ENCODE results near the gene ANKRD13B. TPM values are rescaled to one million over a fixed set of nuclear protein-coding genes. Genes with fewer than 3 reads are reported as not detected.

ANKRD13B gene
- total RNA-seq, 2 donors from 2014 or later = 2.2 to 2.6 TPM

DNA sequence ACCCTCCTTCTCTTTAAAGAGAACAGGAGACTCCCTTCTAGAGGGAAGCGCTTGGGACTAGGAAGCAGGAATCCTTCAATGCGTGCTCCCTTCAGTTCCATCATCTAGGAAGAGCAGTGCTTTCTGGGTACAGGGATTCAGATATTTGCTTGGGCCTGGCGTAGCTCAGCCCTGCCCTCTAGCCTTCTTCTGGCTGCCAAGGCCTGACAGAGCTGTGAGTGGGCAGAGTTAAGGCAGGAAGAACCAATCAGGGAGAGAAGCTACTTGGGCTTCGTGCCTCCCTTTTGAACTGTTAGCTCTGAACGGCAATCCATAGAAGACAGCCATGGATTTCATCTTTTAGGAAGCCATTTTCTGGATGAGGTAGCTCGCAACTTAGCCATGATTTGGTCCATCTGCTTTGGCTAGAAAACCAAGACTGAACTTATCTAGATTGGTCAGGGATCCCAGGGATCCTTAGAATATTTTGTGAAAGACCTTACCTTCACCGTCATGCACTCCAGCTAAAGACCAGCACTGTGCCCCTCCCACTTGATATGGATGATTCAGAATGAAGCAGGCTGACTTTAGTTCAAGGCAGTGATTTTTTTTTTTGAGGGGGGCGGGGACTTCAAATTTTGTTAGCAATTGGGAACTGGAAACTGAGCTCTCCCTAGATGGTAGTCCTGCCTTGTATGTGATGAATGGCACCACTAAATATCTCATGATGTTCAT, 32.3 kb downstream of the ANKRD13B start:
- 76 to 87% methylated on average over 5 to 8 of the region's 8 CpGs for WGBS, 2 experiments (ENCODE audit: insufficient coverage in 1 of 2, insufficient read length in 1 of 2)
- DNase-seq = peak; percentile 78
- Mint-ChIP-seq H3K36me3 (ENCODE audit: low read depth) (no peaks in the 10 kb centered on the region), H3K4me3 (no peak overlapping the region), H3K27ac (no peak overlapping the region), H3K27me3 (ENCODE audit: insufficient read depth) (peaks cover 48% of the 10 kb centered on the region), H3K9me3 (no peaks in the 10 kb centered on the region), H3K4me1 (peaks cover 4% of the 10 kb centered on the region)
- Histone ChIP-seq H3K4me3 (ENCODE audit: low read length) (no peak overlapping the region), H3K27ac (ENCODE audit: low read depth, low read length) (no peak overlapping the region), H3K4me1 (ENCODE audit: control insufficient read depth, insufficient read depth, low read length) (peaks cover 2% of the 10 kb centered on the region), H3K9me3 (ENCODE audit: control insufficient read depth, low read length) (no peaks in the 10 kb centered on the region), H3K27me3 (ENCODE audit: control insufficient read depth, insufficient read depth, low read length, poor library complexity, severe bottlenecking) (peaks cover 48% of the 10 kb centered on the region), H3K36me3 (ENCODE audit: control insufficient read depth, insufficient read depth, low read length) (no peaks in the 10 kb centered on the region), H3K9ac (ENCODE audit: extremely low read depth, low read length, poor library complexity, severe bottlenecking) (no peak overlapping the region)
- TF ChIP-seq, protein P1, sequence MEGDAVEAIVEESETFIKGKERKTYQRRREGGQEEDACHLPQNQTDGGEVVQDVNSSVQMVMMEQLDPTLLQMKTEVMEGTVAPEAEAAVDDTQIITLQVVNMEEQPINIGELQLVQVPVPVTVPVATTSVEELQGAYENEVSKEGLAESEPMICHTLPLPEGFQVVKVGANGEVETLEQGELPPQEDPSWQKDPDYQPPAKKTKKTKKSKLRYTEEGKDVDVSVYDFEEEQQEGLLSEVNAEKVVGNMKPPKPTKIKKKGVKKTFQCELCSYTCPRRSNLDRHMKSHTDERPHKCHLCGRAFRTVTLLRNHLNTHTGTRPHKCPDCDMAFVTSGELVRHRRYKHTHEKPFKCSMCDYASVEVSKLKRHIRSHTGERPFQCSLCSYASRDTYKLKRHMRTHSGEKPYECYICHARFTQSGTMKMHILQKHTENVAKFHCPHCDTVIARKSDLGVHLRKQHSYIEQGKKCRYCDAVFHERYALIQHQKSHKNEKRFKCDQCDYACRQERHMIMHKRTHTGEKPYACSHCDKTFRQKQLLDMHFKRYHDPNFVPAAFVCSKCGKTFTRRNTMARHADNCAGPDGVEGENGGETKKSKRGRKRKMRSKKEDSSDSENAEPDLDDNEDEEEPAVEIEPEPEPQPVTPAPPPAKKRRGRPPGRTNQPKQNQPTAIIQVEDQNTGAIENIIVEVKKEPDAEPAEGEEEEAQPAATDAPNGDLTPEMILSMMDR (conservative IDR thresholded peaks at IDR 0.05) = no peak

DNA sequence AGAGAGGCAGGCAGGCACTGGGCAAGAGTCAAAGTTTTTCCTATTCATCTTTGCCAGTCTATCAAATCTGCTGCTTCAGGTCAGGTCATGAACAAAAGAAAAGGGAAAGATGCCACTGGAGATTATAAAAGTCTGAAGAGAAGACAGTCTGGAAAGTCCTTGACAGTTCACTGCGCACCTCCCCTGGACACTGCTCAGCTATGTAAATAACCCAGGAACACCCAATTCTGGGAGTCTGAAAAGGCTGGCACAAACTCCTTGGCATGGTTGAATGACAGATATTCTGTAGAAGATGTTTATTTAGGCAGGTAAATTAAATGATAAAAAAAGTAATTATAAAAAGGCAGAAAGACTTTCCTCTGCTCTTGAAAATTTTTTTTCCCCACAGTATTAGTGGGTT, 35.0 kb downstream of the ANKRD13B start:
- Mint-ChIP-seq H3K27me3 (ENCODE audit: insufficient read depth) (peaks cover 21% of the 10 kb centered on the region), H3K4me3 (no peak overlapping the region), H3K9me3 (no peaks in the 10 kb centered on the region), H3K36me3 (ENCODE audit: low read depth) (no peaks in the 10 kb centered on the region), H3K4me1 (peaks cover 4% of the 10 kb centered on the region), H3K27ac (no peak overlapping the region)
- no peak for DNase-seq
- WGBS, 2 experiments (ENCODE audit: insufficient coverage in 1 of 2, insufficient read length in 1 of 2) = 100% methylated on average over 1 of the region's 1 CpG
- TF ChIP-seq, protein P1 (conservative IDR thresholded peaks at IDR 0.05) = no peak
- Histone ChIP-seq H3K27me3 (ENCODE audit: control insufficient read depth, insufficient read depth, low read length, poor library complexity, severe bottlenecking) (peaks cover 20% of the 10 kb centered on the region), H3K9ac (ENCODE audit: extremely low read depth, low read length, poor library complexity, severe bottlenecking) (no peak overlapping the region), H3K9me3 (ENCODE audit: control insufficient read depth, low read length) (no peaks in the 10 kb centered on the region), H3K27ac (ENCODE audit: low read depth, low read length) (no peak overlapping the region), H3K4me3 (ENCODE audit: low read length) (no peak overlapping the region), H3K4me1 (ENCODE audit: control insufficient read depth, insufficient read depth, low read length) (peaks cover 2% of the 10 kb centered on the region), H3K36me3 (ENCODE audit: control insufficient read depth, insufficient read depth, low read length) (no peaks in the 10 kb centered on the region)

DNA sequence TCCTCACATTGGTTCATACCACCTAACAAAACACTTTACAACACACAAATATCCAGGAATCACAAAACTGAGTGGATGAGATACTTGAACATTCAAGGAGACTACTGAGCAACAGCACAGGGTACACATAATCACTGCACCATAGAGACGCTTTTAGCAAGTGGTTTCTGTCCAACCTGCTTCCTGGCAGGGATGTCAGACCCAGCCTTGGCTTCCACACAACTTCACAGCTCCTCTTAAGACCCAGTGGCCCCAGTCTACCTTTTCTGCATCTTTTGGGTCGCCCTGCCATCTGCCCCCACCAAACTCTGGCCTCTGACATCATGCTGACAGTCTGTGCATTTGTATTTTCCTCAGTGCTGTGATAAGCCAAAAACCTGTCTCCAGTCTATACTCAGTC, 35.7 kb downstream of the ANKRD13B start:
- DNase-seq = no peak
- H3K27me3 ChIP-seq (ENCODE audit: control insufficient read depth, insufficient read depth, low read length, poor library complexity, severe bottlenecking) = peaks cover 13% of the 10 kb centered on the region
- H3K9ac ChIP-seq (ENCODE audit: extremely low read depth, low read length, poor library complexity, severe bottlenecking) = no peak overlapping the region
- Mint-ChIP-seq H3K27me3 (ENCODE audit: insufficient read depth) (peaks cover 14% of the 10 kb centered on the region), H3K4me3 (no peak overlapping the region), H3K36me3 (ENCODE audit: low read depth) (no peaks in the 10 kb centered on the region), H3K4me1 (no peaks in the 10 kb centered on the region), H3K27ac (no peak overlapping the region), H3K9me3 (no peaks in the 10 kb centered on the region)
- 88 to 100% methylated on average over 1 to 2 of the region's 2 CpGs for WGBS, 2 experiments (ENCODE audit: insufficient coverage in 1 of 2, insufficient read length in 1 of 2)
- H3K36me3 ChIP-seq (ENCODE audit: control insufficient read depth, insufficient read depth, low read length) = no peaks in the 10 kb centered on the region
- H3K4me1 ChIP-seq (ENCODE audit: control insufficient read depth, insufficient read depth, low read length) = no peaks in the 10 kb centered on the region
- H3K27ac ChIP-seq (ENCODE audit: low read depth, low read length) = no peak overlapping the region
- H3K4me3 ChIP-seq (ENCODE audit: low read length) = no peak overlapping the region
- no peaks in the 10 kb centered on the region for H3K9me3 ChIP-seq (ENCODE audit: control insufficient read depth, low read length)
- TF ChIP-seq, protein P1 (conservative IDR thresholded peaks at IDR 0.05) = no peak

All from endodermal cell (in vitro differentiated cells).